HepG2 (cell line): ENCODE results near the gene SART1.

ENCODE experiments used
- HCFC1 ChIP-seq: fragments of 150-350 bp; IDR thresholded peaks from 2 replicates; pipeline ENCODE4 v1.6.1; 2014; ENCODE audit warnings: low read depth, low read length
- SP1 ChIP-seq, 2 experiments: fragments of 450-650 bp in 1 of 2; sonication (generic) in 1 of 2; formaldehyde crosslinking in 1 of 2; IDR thresholded peaks; 2 replicates each; pipeline versions ENCODE4 v1.4.0 to v1.6.1; 2016 to 2020; ENCODE audit warnings: missing genetic modification reagents in 1 of 2
- TF ChIP-seq, protein P1 (sequence below): sonication (generic); formaldehyde crosslinking; IDR thresholded peaks from 2 replicates; pipeline ENCODE4 v1.8.0; 2023; ENCODE audit warnings: mild to moderate bottlenecking, missing genetic modification reagents
- TF ChIP-seq, protein P2 (sequence below), 2 experiments: IDR thresholded peaks; 2 replicates each; pipeline ENCODE4 v1.6.1; 2011 to 2012; ENCODE audit warnings: low read length in 2 of 2, borderline replicate concordance in 1 of 2, low read depth in 1 of 2, mild to moderate bottlenecking in 1 of 2, moderate library complexity in 1 of 2

DNA sequence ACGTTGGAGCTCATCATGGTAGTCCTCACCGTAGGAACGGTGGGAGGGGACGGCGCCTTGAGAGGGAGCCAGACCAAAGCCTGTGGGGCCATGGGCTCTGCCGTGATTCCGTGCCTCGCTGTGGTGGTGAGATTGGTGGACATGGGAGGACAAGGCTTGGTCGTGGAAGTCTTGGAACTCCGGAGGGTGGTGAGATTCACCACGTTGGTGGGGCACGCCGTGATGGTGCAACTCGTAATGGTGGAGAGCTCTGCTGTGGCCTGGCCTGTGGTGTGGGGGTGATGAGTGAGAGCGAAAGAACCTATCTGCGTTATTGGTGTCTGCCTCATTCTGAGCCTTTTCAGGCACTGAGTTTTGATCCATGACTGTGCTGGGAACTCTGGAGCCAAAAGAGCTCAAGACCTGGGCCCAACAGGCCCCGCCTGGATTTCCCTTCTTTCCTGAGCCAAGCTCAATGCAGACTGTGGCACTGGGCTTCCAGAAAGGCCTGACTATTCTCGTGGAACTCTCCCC, 64.5 kb downstream of the SART1 start, which contains the start of gene CATSPER1:
- TF ChIP-seq HCFC1 (no peak), SP1 (IDR thresholded peaks at IDR 0.05) (no peak), SP1 (CRISPR knock-in tag; IDR thresholded peaks at IDR 0.05) (no peak)
- TF ChIP-seq, protein P1, sequence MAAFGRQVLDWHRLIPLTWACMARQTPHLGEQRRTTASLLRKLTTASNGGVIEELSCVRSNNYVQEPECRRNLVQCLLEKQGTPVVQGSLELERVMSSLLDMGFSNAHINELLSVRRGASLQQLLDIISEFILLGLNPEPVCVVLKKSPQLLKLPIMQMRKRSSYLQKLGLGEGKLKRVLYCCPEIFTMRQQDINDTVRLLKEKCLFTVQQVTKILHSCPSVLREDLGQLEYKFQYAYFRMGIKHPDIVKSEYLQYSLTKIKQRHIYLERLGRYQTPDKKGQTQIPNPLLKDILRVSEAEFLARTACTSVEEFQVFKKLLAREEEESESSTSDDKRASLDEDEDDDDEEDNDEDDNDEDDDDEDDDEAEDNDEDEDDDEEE (CRISPR knock-in tag), result no peak
- TF ChIP-seq, protein P2, sequence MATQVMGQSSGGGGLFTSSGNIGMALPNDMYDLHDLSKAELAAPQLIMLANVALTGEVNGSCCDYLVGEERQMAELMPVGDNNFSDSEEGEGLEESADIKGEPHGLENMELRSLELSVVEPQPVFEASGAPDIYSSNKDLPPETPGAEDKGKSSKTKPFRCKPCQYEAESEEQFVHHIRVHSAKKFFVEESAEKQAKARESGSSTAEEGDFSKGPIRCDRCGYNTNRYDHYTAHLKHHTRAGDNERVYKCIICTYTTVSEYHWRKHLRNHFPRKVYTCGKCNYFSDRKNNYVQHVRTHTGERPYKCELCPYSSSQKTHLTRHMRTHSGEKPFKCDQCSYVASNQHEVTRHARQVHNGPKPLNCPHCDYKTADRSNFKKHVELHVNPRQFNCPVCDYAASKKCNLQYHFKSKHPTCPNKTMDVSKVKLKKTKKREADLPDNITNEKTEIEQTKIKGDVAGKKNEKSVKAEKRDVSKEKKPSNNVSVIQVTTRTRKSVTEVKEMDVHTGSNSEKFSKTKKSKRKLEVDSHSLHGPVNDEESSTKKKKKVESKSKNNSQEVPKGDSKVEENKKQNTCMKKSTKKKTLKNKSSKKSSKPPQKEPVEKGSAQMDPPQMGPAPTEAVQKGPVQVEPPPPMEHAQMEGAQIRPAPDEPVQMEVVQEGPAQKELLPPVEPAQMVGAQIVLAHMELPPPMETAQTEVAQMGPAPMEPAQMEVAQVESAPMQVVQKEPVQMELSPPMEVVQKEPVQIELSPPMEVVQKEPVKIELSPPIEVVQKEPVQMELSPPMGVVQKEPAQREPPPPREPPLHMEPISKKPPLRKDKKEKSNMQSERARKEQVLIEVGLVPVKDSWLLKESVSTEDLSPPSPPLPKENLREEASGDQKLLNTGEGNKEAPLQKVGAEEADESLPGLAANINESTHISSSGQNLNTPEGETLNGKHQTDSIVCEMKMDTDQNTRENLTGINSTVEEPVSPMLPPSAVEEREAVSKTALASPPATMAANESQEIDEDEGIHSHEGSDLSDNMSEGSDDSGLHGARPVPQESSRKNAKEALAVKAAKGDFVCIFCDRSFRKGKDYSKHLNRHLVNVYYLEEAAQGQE (IDR thresholded peaks at IDR 0.05; ENCODE audit: borderline replicate concordance in 1 of 2, low read depth in 1 of 2, low read length in 2 of 2), result no peak
